Stomach (tissue), 8 donors: ENCODE measurements around the gene CCR5AS.
"Not testable (repeated sequence)": the region's sequence is repeated elsewhere in the genome, so short reads cannot be mapped to it uniquely, and the experiment has no call there.

Source experiments
- DNase-seq, 2 donors: peaks; one replicate each; pipeline versions ENCODE4 v3.0.0 to v3.0.0-alpha.2; 2013 to 2019
- H3K27ac ChIP-seq, 5 donors: fragments of 200-600 bp in 4 of 5; sonication (generic) in 4 of 5; one replicate each; pipeline ENCODE4 v1.5.1; 2013 to 2019; ENCODE audit warnings: mild to moderate bottlenecking in 1 of 5, moderate library complexity in 1 of 5
- H3K27me3 ChIP-seq, 3 donors: fragments of 200-600 bp; sonication (generic); one replicate each; pipeline ENCODE4 v1.5.1; 2017 to 2019; ENCODE audit warnings: mixed run types in 1 of 3
- H3K36me3 ChIP-seq, 4 donors: fragments of 200-600 bp; sonication (generic); 1 replicate in 3 of 4; 2 replicates in 1 of 4; pipeline ENCODE4 v1.5.1; 2016 to 2019
- H3K4me1 ChIP-seq, 4 donors: fragments of 200-600 bp; sonication (generic); one replicate each; pipeline ENCODE4 v1.5.1; 2016 to 2019
- H3K4me3 ChIP-seq, 4 donors: fragments of 200-600 bp; sonication (generic) in 3 of 4; one replicate each; pipeline ENCODE4 v1.5.1; 2016 to 2019; ENCODE audit warnings: mild to moderate bottlenecking in 1 of 4
- H3K9me3 ChIP-seq, 4 donors: fragments of 200-600 bp; sonication (generic); one replicate each; pipeline ENCODE4 v1.5.1; 2016 to 2019
- CTCF ChIP-seq, 7 experiments: fragments of 450-650 bp in 4 of 7; fragments of 200-600 bp in 3 of 7; sonication (generic) in 3 of 7; IDR thresholded peaks; one replicate each; pipeline ENCODE4 v1.5.1; 2016 to 2019; ENCODE audit warnings: antibody characterized with exemption in 7 of 7, control low read depth in 2 of 7, mild to moderate bottlenecking in 1 of 7
- EP300 ChIP-seq: sonication (generic); formaldehyde crosslinking; IDR thresholded peaks from one replicate; pipeline ENCODE4 v1.6.1; 2017; ENCODE audit warnings: antibody characterized with exemption
- POLR2A ChIP-seq, 4 donors: fragments of 450-650 bp; IDR thresholded peaks; one replicate each; pipeline ENCODE4 v1.6.1; 2016; ENCODE audit warnings: antibody characterized with exemption in 4 of 4, control low read depth in 2 of 4, mild to moderate bottlenecking in 1 of 4, moderate library complexity in 1 of 4
- POLR2AphosphoS5 ChIP-seq, 3 donors: sonication (generic); formaldehyde crosslinking; IDR thresholded peaks; one replicate each; pipeline ENCODE4 v1.6.1; 2016; ENCODE audit warnings: antibody characterized with exemption in 3 of 3
- WGBS, 5 donors: extraction: QIAGEN DNeasy Blood & Tissue Kit in 3 of 5; methylation state at CpG; one replicate each; pipeline versions ENCODE4 v1.1.5 to v1.1.7; 2013 to 2018; 5-methylcytosine and 5-hydroxymethylcytosine counted together
- intact Hi-C: fragments of 100-400 bp; cut with DNase I; formaldehyde crosslinking; loops from one replicate; pipeline ENCODE4 v1.15.1; 2023; ENCODE audit warnings: low total_unique reads
- donor health status: healthy with polysubstance abuse.
- donor health status: Bipolar disorder and iron deficiency.
- donor health status: healthy.

Gene CCR5AS

GRCh38 chr3:46435081-46435726 lies 28.3 kb upstream of the CCR5AS start:
- intact Hi-C loops = loop anchor here (10.0 kb wide), 1 partner anchor 140 kb away; no protein-coding TSS in a partner anchor
- no peak for TF ChIP-seq EP300
- TF ChIP-seq POLR2A (IDR thresholded peaks at IDR 0.05) = no peak
- no peak for TF ChIP-seq CTCF (IDR thresholded peaks at IDR 0.05)
- no peak for TF ChIP-seq POLR2AphosphoS5 (IDR thresholded peaks at IDR 0.05)
- no peak overlapping the region for H3K4me3 ChIP-seq
- peaks cover 0 to 22% (median 20%) of the 10 kb centered on the region in 4 donors for H3K36me3 ChIP-seq
- H3K27ac ChIP-seq = no peak overlapping the region
- no peaks in the 10 kb centered on the region for H3K4me1 ChIP-seq
- 84 to 93% (median 87%) methylated on average over 3 of the region's 3 CpGs for WGBS, 5 donors
- no peak for DNase-seq
- H3K27me3 ChIP-seq = no peaks in the 10 kb centered on the region
- peaks cover 0 to 14% (median 9%) of the 10 kb centered on the region in 4 donors for H3K9me3 ChIP-seq

GRCh38 chr3:46433841-46434240 lies 27.0 kb upstream of the CCR5AS start:
- 84 to 100% (median 98%) methylated on average over 1 of the region's 1 CpG for WGBS, 5 donors
- Histone ChIP-seq H3K27ac (no peak overlapping the region), H3K36me3 (peaks cover 0 to 22% (median 16%) of the 10 kb centered on the region in 4 donors), H3K4me1 (no peaks in the 10 kb centered on the region), H3K27me3 (no peaks in the 10 kb centered on the region), H3K9me3 (peaks cover 0 to 14% (median 9%) of the 10 kb centered on the region in 4 donors), H3K4me3 (no peak overlapping the region)
- intact Hi-C loops = loop anchor here (10.0 kb wide), 1 partner anchor 139 kb away; no protein-coding TSS in a partner anchor
- TF ChIP-seq POLR2A (IDR thresholded peaks at IDR 0.05) = no peak
- TF ChIP-seq CTCF (IDR thresholded peaks at IDR 0.05) = no peak
- no peak for TF ChIP-seq EP300
- no peak for TF ChIP-seq POLR2AphosphoS5 (IDR thresholded peaks at IDR 0.05)
- DNase-seq = no peak

GRCh38 chr3:46433118-46433517 lies 26.3 kb upstream of the CCR5AS start:
- H3K27ac ChIP-seq, H3K27me3 ChIP-seq, H3K4me1 ChIP-seq, H3K4me3 ChIP-seq, DNase-seq: not testable (repeated sequence)
- Histone ChIP-seq H3K9me3 (peaks cover 0 to 14% (median 9%) of the 10 kb centered on the region in 4 donors), H3K36me3 (peaks cover 0 to 21% (median 14%) of the 10 kb centered on the region in 4 donors)
- 44 to 64% (median 54%) methylated on average over 4 of the region's 4 CpGs for WGBS, 5 donors
- intact Hi-C loops = loop anchor here (10.0 kb wide), 1 partner anchor 138 kb away; no protein-coding TSS in a partner anchor

- H3K4me1 ChIP-seq, H3K27ac ChIP-seq, DNase-seq, H3K27me3 ChIP-seq, H3K4me3 ChIP-seq: not testable (repeated sequence)
- WGBS, 5 donors = 94 to 97% (median 94%) methylated on average over 5 of the region's 5 CpGs
- H3K9me3 ChIP-seq = peaks cover 0 to 14% (median 9%) of the 10 kb centered on the region in 4 donors
- intact Hi-C loops = loop anchor here (10.0 kb wide), 1 partner anchor 137 kb away; no protein-coding TSS in a partner anchor
- peaks cover 0 to 21% (median 9%) of the 10 kb centered on the region in 4 donors for H3K36me3 ChIP-seq
These were observed 25.0 kb upstream of the CCR5AS start for GRCh38 chr3:46431905-46432304.

- not testable (repeated sequence) for H3K27ac ChIP-seq, H3K27me3 ChIP-seq, H3K4me1 ChIP-seq, DNase-seq, H3K4me3 ChIP-seq
- peaks cover 0 to 14% (median 9%) of the 10 kb centered on the region in 4 donors for H3K9me3 ChIP-seq
- WGBS, 5 donors = 93 to 100% (median 100%) methylated on average over 1 of the region's 1 CpG
- H3K36me3 ChIP-seq = peaks cover 0 to 21% (median 2%) of the 10 kb centered on the region in 4 donors
- intact Hi-C loops = loop anchor here (10.0 kb wide), 1 partner anchor 136 kb away; no protein-coding TSS in a partner anchor
These were observed 24.0 kb upstream of the CCR5AS start for GRCh38 chr3:46430879-46431278.

GRCh38 chr3:46429671-46430070 lies 22.8 kb upstream of the CCR5AS start:
- Histone ChIP-seq H3K36me3 (peaks cover 0 to 13% (median 0%) of the 10 kb centered on the region in 4 donors), H3K27me3 (no peaks in the 10 kb centered on the region), H3K9me3 (peaks cover 0 to 14% (median 9%) of the 10 kb centered on the region in 4 donors), H3K4me1 (peaks cover 0 to 8% (median 0%) of the 10 kb centered on the region in 4 donors), H3K4me3 (no peak overlapping the region), H3K27ac (no peak overlapping the region)
- TF ChIP-seq CTCF (IDR thresholded peaks at IDR 0.05) (no peak), EP300 (no peak), POLR2AphosphoS5 (IDR thresholded peaks at IDR 0.05) (no peak), POLR2A (IDR thresholded peaks at IDR 0.05) (no peak)
- 63 to 80% (median 69%) methylated on average over 5 of the region's 5 CpGs for WGBS, 5 donors
- intact Hi-C loops = loop anchor here (10.0 kb wide), 1 partner anchor 135 kb away; no protein-coding TSS in a partner anchor
- DNase-seq = no peak
